Activated T-helper 17 cell treated with anti-CD3 and anti-CD28 coated beads, Interleukin-2, amount 50 U/mL, for 72 hours (primary cell): ENCODE results near the gene SYNGR2. TPM values are rescaled to one million over a fixed set of nuclear protein-coding genes. Genes with fewer than 3 reads are reported as not detected.
"Not testable (repeated sequence)": the region's sequence is repeated elsewhere in the genome, so short reads cannot be mapped to it uniquely, and the experiment has no call there.

Experiments
- ATAC-seq: fragments of 150-1000 bp; cut with Tn5 transposase; replicated peaks from 2 replicates; pipeline ENCODE4 v1.10.0; 2021; ENCODE audit warnings: mild to moderate bottlenecking, moderate library complexity
- H3K27ac Mint-ChIP-seq: one replicate; pipeline ENCODE4 v1.8.0; 2022; ENCODE audit warnings: mixed read lengths
- H3K27me3 Mint-ChIP-seq: one replicate; pipeline ENCODE4 v1.8.0; 2022; ENCODE audit warnings: mixed read lengths
- H3K36me3 Mint-ChIP-seq: one replicate; pipeline ENCODE4 v1.8.0; 2022; ENCODE audit warnings: low read depth, mild to moderate bottlenecking, mixed read lengths
- H3K4me1 Mint-ChIP-seq: one replicate; pipeline ENCODE4 v1.8.0; 2022; ENCODE audit warnings: mixed read lengths
- H3K4me3 Mint-ChIP-seq: one replicate; pipeline ENCODE4 v1.8.0; 2022; ENCODE audit warnings: mild to moderate bottlenecking, mixed read lengths
- H3K9me3 Mint-ChIP-seq: one replicate; pipeline ENCODE4 v1.8.0; 2022; ENCODE audit warnings: mixed read lengths
- total RNA-seq, 2 donors: library from RNA; stranded (reverse); gene quantifications; one replicate each; pipeline ENCODE4 v1.2.3, GENCODE V29; 2022

The SYNGR2 gene
- total RNA-seq, 2 donors from 2014 or later, result 90.4 to 118 TPM

DNA sequence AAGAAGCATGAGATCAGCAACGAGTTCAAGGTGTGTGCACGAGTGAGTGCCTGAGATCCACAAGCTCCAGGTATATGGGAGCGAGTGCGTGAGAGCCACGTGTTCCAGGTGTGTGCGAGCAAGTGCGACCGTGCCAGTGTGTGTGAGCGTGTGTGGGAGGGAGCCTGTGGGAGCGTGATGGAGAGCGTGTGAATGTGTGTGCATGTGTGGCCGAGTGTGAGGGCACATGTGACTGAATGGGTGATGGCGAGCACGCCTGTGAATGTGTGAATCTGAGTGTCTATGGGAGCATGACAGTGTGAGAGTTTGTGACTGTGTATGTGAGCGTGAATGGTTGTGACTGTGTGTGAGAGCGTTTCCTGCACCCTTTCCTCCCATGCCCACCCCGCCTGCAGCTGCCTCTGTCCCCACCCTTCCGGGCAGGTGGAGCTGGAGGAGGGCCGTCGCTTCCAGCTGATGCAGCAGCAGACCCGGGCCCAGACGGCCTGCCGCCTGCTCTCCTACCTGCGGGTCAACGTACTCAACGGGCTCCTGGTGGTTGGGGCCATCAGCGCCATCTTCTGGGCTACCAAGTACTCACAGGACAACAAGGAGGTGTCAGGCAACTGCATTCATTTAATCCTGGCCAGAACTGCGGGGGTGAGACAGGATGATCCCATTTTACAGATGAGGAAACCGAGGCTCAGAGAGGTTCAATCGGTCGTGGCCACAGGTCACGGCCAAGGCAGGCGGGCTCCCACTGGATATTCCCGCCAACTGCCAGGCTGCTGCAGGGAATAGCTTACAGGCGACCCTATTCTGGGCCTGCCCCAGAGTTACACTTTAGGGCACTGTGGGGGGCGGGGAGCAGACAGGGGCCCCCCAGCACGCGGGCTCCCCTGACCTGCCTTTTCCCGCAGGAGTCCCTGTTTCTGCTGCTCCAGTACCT, 34.1 kb upstream of the SYNGR2 start:
- peak; percentile 18 for ATAC-seq
- H3K9me3 Mint-ChIP-seq, result no peaks in the 10 kb centered on the region
- H3K4me1 Mint-ChIP-seq, result peaks cover 29% of the 10 kb centered on the region
- H3K27ac Mint-ChIP-seq, result peak overlapping the region; percentile 62
- peaks cover 80% of the 10 kb centered on the region for H3K36me3 Mint-ChIP-seq
- H3K4me3 Mint-ChIP-seq, result peak overlapping the region; percentile 99
- H3K27me3 Mint-ChIP-seq, result no peaks in the 10 kb centered on the region

- Mint-ChIP-seq H3K9me3 (no peaks in the 10 kb centered on the region), H3K27me3 (no peaks in the 10 kb centered on the region), H3K27ac (no peak overlapping the region), H3K4me1 (peaks cover 29% of the 10 kb centered on the region), H3K36me3 (peaks cover 83% of the 10 kb centered on the region), H3K4me3 (peak overlapping the region; percentile 99)
- ATAC-seq, result no peak
Measured at GRCh38 chr17:78134899-78135385, 33.4 kb upstream of the SYNGR2 start.

GRCh38 chr17:78135858-78136500, 32.4 kb upstream of the SYNGR2 start:
- Mint-ChIP-seq H3K36me3 (peaks cover 82% of the 10 kb centered on the region), H3K4me1 (peaks cover 34% of the 10 kb centered on the region), H3K9me3 (no peaks in the 10 kb centered on the region), H3K27me3 (no peaks in the 10 kb centered on the region), H3K27ac (no peak overlapping the region), H3K4me3 (peak overlapping the region; percentile 37)
- ATAC-seq, result no peak

- Mint-ChIP-seq H3K27ac (peak overlapping the region; percentile 56), H3K9me3 (no peaks in the 10 kb centered on the region), H3K36me3 (peaks cover 87% of the 10 kb centered on the region), H3K4me3 (peak overlapping the region; percentile 46), H3K27me3 (no peaks in the 10 kb centered on the region), H3K4me1 (peaks cover 34% of the 10 kb centered on the region)
- ATAC-seq, result no peak
Measured at GRCh38 chr17:78137392-78138203, 30.8 kb upstream of the SYNGR2 start.

DNA sequence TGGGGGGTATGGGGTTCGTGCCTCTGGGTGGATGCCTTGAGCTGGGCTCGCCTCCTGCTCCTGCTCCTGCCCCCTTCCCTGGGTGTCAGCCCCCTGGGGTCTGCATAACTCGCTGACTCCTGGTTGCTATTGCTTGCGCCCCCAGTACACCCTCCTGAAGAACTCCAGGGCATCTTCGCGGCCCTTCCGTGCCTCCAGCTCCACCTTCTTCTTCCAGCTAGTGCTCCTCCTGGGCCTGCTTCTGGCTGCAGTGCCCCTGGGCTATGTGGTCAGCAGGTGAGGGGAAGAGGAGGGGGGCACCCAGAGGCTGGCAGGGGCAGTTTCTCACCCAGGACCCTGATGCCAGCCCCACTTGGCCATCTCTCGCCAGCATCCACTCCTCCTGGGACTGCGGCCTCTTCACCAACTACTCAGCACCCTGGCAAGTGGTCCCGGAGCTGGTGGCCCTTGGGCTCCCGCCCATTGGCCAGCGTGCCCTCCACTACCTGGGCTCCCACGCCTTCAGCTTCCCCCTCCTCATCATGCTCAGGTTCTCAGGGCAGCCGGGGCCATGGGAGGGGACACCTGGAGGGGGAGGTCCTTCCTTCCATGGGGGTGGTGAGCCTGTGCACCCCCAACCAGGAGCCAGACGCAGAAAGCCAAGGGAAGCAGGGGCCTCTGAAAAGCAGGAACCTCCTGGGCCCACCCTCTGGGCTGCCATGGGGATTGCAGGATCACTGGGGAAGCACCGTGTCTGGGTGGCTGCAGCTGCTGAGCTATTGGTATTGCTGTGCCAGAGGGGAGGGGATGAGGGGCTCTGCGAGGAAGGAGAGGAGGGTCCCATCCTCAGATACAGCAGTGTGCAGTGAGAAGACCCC, 29.9 kb upstream of the SYNGR2 start:
- Mint-ChIP-seq H3K27ac (no peak overlapping the region), H3K9me3 (no peaks in the 10 kb centered on the region), H3K4me1 (peaks cover 34% of the 10 kb centered on the region), H3K36me3 (peaks cover 81% of the 10 kb centered on the region), H3K27me3 (no peaks in the 10 kb centered on the region), H3K4me3 (peak overlapping the region; percentile 63)
- ATAC-seq, result no peak

GRCh38 chr17:78139861-78140168, 28.6 kb upstream of the SYNGR2 start:
- peaks cover 21% of the 10 kb centered on the region for H3K4me1 Mint-ChIP-seq
- ATAC-seq, H3K9me3 Mint-ChIP-seq, H3K27me3 Mint-ChIP-seq: not testable (repeated sequence)
- peaks cover 67% of the 10 kb centered on the region for H3K36me3 Mint-ChIP-seq
- peak overlapping the region; percentile 63 for H3K4me3 Mint-ChIP-seq
- peak overlapping the region; percentile 73 for H3K27ac Mint-ChIP-seq

DNA sequence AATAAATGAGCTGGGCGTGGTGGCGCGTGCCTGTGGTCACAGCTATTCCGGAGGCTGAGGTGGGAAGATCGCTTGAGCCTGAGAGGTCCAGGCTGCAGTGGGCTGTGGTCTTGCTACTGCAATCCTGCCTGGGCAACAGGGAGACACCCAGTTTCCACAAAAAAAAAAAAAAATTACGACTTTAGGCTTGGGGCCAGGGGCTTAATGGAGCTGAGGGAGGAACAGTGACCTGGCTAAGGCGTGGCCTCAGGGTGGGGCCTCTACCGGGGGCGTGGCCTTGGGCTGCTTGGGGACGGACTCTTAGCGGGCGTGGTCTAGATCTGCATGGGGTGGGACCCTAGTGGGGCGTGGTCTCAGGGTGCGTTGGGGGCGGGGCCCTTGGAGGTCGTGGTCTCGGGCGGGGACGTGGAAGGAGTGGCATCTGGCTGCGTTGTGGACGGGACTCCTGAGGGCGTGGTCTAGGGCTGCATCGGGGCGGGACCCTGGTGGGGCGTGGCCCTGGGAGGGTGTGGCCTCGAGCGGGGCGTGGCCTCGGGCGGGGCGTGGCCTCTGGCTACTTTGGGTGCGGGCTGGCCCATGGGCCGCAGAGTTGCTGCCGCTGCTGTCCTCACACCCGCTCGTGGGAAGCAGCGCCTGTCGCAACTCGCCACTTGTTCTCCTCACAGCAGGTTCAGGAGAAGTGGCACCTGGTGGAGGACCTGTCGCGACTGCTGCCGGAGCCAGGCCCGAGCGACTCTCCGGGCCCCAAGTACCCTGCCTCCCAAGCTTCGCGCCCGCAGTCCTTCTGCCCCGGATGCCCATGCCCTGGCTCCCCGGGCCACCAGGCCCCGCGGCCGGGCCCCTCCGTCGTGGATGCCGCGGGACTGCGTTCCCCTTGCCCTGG, 28.0 kb upstream of the SYNGR2 start:
- peak; percentile 90 for ATAC-seq
- Mint-ChIP-seq H3K27ac (peak overlapping the region; percentile 73), H3K36me3 (peaks cover 61% of the 10 kb centered on the region), H3K9me3 (no peaks in the 10 kb centered on the region), H3K27me3 (no peaks in the 10 kb centered on the region), H3K4me1 (peaks cover 21% of the 10 kb centered on the region), H3K4me3 (peak overlapping the region; percentile 63)

- Mint-ChIP-seq H3K36me3 (peaks cover 50% of the 10 kb centered on the region), H3K27ac (no peak overlapping the region), H3K4me3 (no peak overlapping the region), H3K9me3 (no peaks in the 10 kb centered on the region), H3K4me1 (peaks cover 12% of the 10 kb centered on the region), H3K27me3 (no peaks in the 10 kb centered on the region)
- no peak for ATAC-seq
Measured at GRCh38 chr17:78141437-78142118, 26.8 kb upstream of the SYNGR2 start.

DNA sequence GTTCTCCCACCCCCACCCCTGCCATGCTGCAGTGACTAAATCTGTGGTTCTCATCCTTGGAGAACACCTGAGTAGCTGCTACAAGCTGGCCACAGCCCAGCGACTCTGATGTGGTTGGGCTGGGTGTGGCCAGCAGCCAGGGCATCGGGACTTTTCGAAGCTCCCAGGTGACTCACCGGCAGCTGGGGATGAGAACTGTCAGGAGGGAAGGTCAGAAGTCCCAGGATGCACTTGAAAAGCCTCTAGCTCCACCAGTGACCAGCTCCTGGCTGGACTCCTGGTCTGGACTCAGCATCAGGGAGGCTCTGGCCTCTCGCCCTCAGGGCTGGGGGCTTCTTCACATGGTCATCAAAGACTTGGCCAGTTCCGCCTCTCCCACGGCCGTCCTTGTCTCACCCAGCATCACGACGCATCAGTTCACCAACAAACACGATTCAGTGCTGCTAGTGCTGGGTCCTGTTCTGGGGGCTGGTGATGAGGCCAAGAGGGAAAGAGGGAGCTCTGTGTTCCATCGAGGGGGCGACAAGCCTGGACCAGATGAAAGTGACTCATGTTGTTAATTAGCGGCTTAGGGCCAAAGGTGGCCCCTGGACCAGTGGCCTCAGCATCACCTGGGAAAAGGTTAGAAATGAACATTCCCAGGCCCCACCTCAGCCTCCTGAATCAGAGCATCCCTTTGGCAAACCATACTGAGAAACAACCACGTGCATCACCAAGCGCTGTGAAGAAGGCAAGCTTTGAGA, 26.1 kb upstream of the SYNGR2 start:
- H3K27me3 Mint-ChIP-seq, result no peaks in the 10 kb centered on the region
- peak; percentile 28 for ATAC-seq
- H3K36me3 Mint-ChIP-seq, result peaks cover 43% of the 10 kb centered on the region
- no peak overlapping the region for H3K4me3 Mint-ChIP-seq
- no peak overlapping the region for H3K27ac Mint-ChIP-seq
- no peaks in the 10 kb centered on the region for H3K9me3 Mint-ChIP-seq
- peaks cover 13% of the 10 kb centered on the region for H3K4me1 Mint-ChIP-seq

DNA sequence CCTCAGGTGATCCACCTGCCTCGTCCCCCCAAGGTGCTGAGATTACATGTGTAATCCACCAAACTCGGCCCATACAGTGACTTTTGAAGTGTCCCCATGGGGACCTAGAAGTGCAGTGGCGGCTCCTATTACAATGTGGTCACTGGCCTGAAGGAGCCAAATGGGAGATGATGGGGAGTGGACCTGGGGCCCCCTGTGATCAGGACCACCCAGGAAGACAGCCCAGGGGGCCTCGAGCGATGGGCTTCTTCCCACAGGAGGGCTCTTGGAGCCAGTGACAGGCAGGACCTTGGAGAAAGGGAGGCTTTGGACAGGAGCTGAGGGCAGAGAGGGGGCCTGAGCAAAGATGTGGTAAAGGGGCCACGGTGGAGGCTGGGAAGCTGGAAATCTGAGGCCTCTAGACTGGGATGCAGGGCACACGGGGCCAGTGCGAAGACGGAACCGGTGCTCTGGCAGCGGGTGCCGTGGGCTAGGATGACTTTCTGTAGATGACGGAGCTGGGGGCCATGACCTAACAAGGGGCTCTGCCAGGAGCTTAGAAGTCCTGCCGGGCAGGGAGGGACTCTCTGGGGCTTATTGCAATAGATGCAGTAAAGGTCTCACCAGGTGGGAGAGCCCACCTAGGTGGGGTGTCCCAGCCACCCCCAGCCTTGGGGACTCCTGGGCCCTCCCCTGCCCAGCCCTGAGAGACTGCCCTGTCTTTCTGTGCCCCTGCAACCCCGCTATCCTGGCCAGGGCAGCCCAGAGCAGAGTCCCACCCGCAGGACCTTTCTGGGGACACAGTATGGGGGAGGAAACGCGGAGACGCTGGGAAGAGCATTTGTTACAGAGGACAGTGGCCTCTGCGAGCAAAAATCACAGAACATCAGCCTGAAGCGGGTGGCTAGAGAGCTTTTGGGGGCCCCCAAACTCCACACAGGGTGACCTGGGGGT, 24.9 kb upstream of the SYNGR2 start:
- H3K4me1 Mint-ChIP-seq, result peaks cover 15% of the 10 kb centered on the region
- H3K27ac Mint-ChIP-seq, result peak overlapping the region; percentile 62
- no peaks in the 10 kb centered on the region for H3K27me3 Mint-ChIP-seq
- no peak overlapping the region for H3K4me3 Mint-ChIP-seq
- peaks cover 38% of the 10 kb centered on the region for H3K36me3 Mint-ChIP-seq
- H3K9me3 Mint-ChIP-seq, result no peaks in the 10 kb centered on the region
- ATAC-seq, result no peak

GRCh38 chr17:78144147-78144719, 24.1 kb upstream of the SYNGR2 start:
- Mint-ChIP-seq H3K27me3 (no peaks in the 10 kb centered on the region), H3K4me3 (no peak overlapping the region), H3K27ac (peak overlapping the region; percentile 62), H3K9me3 (no peaks in the 10 kb centered on the region), H3K36me3 (peaks cover 31% of the 10 kb centered on the region), H3K4me1 (peaks cover 12% of the 10 kb centered on the region)
- no peak for ATAC-seq
